HT-29 (cell line): ENCODE measurements around the gene TPSB2. TPM values are rescaled to one million over a fixed set of nuclear protein-coding genes. Genes with fewer than 3 reads are reported as not detected.

ENCODE experiments used
- DNase-seq: peaks from one replicate; pipeline ENCODE4 v3.0.0-alpha.2; 2015; ENCODE audit warnings: low spot score
- total RNA-seq: library from RNA; depleted of rRNA; stranded (reverse); fragments of >200 nt; shearing (Covaris generic); gene quantifications from 2 replicates; pipeline ENCODE4 v1.2.3, GENCODE V29; 2014

The TPSB2 gene
- total RNA-seq, 1 experiment from 2014 or later: not detected

DNA sequence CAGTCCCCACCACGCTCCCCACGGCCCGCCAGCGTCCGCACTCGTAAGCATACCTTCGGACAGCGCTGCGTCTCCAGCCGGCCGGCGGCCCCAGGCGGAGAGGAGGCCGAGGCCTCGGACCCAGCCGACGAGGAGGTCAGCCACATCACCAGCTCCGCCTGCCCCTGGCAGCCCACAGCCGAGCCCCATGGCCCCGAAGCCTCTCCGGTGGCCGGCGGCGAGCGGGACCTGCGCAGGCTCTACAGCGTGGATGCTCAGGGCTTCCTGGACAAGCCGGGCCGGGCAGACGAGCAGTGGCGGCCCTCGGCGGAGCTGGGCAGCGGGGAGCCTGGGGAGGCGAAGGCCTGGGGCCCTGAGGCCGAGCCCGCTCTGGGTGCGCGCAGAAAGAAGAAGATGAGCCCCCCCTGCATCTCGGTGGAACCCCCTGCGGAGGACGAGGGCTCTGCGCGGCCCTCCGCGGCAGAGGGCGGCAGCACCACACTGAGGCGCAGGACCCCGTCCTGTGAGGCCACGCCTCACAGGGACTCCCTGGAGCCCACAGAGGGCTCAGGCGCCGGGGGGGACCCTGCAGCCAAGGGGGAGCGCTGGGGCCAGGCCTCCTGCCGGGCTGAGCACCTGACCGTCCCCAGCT is 9.8 kb downstream of the TPSB2 start:
- no peak for DNase-seq

DNA sequence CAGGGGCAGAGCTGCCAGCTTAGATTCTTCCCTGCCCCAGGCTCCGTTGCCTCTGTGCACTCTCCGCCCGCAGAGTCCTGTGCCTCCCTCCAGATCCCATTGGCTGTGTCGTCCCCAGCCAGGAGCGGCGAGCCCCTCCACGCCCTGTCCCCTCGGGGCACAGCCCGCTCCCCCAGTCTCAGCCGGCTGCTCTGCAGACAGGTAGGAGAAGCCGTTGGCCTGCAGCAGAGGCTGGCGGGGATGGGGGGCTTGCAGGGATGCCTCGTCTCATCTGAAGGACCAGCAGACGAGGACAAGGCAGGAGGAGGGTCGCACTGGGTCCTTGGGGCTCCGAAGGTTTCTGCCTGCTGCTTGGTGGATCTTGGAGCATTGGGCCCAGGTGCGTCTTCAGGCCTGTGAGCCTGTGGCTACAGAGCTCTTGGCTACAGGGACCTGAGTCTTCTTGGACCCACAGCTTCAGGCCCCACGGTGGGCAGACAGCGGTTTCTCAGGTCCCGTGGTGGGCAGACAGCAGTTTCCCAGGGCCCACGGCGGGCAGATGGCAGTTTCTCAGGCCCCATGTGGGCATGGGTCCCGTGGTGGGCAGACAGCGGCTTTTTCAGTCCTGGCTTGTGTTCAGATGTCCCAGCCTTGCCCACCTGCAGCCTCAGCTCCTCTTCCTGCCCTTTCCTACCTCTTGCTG is 10.9 kb downstream of the TPSB2 start:
- no peak for DNase-seq

DNA sequence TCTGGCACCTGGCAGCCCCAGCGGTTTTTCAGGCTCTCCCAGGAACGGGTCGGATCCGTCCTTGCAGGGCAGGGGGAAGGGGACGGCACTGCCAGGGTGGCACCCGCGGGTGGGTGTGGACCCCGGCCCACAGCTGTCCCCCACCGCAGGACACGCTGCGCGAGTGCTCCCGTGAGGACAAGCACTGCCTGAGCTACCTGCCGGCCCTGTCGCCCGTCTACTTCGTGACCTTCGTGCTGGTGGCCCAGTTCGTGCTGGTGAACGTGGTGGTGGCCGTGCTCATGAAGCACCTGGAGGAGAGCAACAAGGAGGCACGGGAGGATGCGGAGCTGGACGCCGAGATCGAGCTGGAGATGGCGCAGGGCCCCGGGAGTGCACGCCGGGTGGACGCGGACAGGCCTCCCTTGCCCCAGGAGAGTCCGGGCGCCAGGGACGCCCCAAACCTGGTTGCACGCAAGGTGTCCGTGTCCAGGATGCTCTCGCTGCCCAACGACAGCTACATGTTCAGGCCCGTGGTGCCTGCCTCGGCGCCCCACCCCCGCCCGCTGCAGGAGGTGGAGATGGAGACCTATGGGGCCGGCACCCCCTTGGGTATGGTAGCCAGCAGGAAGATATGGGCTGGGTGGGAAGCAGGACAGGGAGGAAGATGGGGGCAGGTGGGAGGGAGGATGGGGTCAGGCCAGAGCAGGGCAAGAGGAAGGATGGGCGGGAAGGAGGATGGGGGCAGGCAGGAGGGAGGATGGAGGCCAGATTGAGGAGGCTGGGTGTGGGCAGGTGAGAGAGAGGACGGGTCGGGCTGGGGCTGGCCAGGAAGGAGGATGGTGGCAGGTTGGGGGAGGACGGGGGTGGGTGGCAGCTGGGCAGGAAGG is 11.7 kb downstream of the TPSB2 start:
- DNase-seq: no peak

DNA sequence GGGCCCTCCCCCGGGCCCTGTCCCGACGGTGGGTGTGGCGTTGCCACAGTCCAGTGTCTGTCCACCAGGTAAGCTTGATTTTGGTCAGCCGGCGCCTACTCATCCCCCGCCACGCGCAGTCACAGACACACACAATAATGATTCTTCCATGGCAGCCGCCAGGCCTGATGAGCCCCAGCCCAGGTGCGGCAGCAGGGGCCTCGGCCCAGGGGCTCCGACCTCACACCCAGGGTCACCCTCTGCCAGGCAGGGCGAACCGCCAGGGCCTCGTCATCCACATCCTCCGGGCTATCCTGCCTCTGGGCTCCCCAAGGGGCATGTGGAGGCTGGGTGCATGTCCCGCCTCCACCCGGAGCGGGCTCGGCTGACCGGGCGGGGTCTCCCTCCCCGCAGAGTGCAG is 12.5 kb downstream of the TPSB2 start:
- no peak for DNase-seq

DNA sequence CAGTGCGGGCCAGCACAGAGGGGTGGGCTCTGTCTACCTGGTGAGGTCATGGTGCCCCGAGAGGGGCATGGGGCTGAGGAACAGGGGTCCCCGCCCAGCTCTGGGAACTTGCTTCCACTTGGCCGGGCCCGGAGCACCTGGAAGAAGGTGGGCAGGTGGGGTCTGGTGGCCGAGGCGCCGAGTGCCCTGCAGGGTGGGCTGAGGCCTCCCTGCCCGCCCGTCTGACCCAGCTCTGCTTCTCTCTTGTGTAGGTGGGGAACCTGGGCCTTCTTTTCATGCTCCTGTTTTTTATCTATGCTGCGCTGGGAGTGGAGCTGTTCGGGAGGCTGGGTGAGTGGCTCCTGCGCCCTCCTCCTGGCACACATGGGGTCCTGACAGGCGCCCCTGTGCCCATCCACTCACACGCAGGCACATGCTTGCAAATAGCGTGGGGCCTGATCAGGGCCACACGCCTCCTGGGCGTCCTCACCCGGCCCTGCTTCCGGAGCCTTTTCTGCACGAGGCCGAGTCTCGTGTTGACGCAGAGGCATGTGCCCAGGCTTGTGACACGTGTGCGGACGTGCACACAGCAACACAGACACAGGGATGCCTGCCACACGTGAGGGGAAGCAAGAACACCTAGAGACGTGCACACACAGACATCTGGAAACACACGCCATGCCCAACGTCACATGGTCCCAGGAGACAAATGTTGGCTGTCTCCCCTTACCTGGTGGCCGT is 13.1 kb downstream of the TPSB2 start:
- DNase-seq: no peak

DNA sequence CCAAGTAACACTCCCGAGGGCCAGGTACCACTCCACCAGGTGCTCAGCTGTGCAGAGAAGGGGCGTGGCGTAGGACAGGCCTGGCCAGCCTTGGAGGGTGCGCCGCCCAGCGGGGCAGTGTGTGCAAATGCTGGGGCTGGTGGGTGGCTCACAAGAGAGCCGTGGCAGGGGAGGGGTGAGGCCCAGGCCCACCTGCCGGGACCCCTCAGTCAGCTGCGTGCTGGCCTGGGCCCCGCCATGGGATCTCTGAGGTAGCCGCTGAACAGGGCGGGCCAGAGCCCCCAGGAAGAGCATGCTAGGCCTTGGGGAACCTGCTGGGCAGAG is 13.7 kb downstream of the TPSB2 start:
- DNase-seq: peak; percentile 36

DNA sequence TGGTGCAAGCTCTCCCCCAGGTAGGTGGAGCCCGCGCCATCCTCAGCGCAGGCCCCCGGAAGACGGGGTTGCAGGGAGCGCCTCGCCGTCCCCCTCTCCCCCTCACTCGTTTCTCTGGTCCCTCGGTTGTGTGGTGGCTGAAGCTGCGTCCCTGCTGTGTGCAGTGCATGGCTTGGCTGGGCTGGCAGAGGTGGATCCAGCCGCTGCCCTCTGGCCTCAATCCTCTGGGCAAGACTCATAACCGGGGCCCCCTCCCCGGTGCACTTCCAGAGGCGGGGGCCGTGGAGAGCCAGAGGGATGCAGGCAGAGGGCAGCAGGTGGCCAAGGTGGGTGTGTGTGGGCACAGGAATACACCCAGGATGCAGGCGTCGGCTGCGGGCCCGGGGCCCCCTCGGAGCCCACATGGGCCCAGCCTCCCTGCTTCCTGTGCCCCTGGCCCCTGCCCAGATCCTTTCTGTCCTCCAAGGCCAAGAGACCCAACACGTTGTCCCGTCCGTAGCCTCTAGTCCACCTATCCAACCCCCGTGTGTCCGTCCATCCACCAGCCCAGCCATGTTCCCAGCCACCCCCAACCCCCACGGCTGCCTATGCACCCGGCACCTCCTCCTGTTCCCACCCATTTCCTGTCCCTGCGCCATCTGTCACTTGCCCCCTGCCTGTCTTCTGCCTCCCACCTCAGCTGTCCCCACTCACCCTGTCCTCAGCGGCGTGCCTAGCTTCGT is 14.2 kb downstream of the TPSB2 start:
- no peak for DNase-seq

DNA sequence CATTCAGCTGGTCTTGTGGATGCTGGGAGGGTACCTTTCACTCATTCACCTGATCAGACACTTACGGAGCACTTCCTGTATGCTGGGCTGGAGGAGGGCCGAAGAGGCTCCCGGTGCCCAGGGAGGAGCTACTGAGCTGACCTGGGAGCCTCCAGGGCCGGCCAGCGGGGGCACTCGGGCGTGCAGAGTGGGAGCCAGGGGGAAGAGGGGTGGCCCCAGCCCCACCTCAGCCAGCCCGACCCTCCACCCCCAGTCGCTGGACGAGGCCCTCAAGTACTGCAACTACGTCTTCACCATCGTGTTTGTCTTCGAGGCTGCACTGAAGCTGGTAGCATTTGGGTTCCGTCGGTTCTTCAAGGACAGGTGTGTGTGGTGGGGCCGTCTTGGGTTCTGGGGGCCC is 15.3 kb downstream of the TPSB2 start:
- no peak for DNase-seq

DNA sequence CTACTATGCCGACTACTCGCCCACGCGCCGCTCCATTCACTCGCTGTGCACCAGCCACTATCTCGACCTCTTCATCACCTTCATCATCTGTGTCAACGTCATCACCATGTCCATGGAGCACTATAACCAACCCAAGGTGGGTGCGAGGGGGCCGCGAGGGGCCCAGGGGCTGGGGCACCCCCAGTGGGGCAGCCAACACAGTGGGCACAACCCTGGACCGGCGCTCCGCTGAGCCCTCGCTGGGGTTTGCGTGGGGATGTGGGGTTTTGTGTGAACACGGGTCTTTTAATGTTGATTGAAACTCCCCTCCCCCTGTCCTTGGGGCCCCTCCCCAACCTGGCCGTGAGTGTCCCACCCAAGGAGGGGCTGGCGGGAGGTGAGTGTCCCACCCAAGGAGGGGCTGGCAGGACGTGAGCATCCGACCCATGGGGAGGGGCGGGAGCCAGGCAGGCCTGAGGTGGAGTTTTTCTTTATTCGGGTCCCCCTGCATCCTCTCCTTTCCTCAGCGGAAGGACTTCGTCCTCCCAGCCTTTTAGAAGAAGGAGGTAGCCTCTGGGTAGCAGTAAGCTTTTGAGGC is 16.1 kb downstream of the TPSB2 start:
- DNase-seq: no peak

DNA sequence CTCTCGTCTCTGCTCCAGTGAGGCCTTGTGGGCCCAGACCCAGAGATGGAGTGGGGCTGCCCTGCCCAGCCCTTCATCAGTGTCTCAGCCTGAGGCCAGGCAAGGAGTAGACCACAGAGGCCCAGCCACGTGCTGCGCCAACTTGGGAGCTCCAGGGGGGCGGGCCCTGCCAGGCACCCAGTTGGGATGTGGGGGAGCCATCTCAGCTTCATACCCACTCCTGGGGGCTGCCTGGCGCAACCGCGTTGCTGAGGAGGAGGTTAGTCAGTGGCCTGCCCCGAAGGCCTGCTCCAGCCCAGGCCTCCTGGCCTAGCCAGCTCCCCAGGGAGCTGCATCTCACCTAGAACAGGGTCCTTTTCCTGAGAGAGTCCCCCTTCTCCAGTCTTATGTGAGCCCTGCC is 16.8 kb downstream of the TPSB2 start:
- no peak for DNase-seq

DNA sequence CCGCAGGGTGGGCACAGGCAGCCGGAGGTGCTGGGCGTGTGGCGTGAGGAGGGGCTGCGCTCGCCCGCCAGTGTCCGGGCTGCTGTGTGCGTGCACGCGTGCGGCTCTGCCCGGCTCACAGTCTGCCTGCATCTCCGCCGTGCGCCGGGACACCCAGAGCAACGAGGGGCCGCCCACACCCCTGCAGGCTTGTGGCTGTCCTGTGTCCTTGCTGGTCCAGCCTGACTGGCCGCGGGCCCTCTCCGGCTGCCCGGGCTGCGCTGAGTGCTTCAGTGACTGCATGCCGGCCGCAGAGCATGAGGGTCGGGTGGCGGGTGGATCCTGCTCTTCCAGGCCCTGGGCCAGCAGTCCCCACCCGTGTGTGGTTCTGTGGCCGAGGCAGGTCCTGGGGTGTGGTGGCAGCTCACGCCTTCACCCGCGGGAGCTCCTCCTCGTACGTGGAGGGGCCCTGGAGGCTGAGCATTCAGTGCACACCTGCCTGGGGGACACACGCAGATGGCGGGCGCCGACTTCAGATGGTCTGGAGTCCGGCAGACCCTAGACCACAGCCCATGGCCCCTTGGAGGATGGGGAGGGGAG is 17.3 kb downstream of the TPSB2 start:
- DNase-seq: no peak

DNA sequence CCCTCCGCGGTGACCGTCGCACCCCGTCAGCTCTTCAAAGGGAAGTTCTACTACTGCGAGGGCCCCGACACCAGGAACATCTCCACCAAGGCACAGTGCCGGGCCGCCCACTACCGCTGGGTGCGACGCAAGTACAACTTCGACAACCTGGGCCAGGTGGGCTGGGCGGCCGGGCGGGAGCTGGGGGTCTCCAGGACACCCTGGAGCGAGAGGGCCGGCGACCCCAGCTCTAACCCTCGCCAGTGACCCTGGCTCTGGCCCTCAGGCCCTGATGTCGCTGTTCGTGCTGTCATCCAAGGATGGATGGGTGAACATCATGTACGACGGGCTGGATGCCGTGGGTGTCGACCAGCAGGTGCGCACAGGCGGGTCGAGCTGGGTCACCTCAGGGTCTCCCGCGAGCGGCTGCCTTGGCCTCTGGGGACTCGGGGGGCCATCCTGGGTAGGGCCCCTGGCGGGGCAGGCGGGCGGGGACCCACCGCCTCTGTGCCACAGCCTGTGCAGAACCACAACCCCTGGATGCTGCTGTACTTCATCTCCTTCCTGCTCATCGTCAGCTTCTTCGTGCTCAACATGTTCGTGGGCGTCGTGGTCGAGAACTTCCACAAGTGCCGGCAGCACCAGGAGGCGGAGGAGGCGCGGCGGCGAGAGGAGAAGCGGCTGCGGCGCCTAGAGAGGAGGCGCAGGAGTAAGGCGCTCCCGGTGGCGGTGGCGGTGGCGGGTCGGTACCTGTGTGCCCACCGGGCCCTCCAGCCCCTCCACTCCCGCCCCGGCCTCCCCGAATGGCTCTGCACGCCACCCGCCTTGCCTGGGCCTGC is 18.3 kb downstream of the TPSB2 start:
- DNase-seq: no peak

DNA sequence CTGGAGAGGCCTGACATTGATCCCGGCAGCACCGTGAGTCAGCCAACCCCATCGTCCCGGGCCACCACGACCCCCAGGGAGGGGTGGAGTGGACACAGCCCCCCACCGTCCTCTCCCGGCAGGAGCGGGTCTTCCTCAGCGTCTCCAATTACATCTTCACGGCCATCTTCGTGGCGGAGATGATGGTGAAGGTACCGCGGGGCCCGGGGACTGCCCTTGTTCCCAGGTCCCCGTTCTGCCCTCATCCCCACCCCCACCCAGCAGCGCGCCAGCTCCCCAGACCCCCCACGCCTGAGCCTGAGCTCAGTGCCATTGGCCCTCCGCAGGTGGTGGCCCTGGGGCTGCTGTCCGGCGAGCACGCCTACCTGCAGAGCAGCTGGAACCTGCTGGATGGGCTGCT is 19.5 kb downstream of the TPSB2 start:
- no peak for DNase-seq

DNA sequence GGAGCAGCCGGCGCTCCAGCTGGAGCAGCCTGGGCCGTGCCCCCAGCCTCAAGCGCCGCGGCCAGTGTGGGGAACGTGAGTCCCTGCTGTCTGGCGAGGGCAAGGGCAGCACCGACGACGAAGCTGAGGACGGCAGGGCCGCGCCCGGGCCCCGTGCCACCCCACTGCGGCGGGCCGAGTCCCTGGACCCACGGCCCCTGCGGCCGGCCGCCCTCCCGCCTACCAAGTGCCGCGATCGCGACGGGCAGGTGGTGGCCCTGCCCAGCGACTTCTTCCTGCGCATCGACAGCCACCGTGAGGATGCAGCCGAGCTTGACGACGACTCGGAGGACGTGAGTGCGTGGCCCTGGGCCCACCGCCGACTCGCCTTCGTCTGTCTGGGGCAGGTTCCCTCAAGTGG is 20.9 kb downstream of the TPSB2 start:
- no peak for DNase-seq

DNA sequence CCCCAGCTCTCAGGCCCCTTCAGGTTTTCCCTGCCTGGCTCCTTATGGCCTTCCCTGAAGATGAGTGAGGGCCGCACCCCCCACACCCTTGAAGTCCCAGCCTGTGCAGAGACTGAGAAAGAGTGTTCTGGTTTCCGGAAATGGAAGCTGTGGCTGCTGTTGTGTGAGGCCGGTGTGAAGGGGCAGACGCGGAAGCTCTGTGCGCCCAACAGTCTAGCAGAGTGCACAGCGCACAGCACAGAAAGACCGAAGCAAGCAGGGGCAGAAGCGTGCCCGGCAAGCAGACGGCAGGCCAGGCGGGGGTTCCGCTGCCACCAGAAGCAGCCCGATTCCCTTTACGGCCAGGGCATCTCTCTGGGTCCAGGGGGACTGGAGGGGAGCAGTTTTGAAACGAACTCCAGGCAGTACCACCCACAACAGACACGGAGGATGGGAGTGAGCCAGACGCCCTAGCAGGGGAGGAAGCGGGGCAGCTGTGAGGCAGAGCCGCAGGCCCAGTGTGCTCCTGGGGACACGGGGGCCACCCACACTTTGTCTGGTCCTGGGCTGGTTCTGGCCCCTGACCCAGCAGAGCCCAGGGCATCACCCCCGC is 21.6 kb downstream of the TPSB2 start:
- DNase-seq: no peak

DNA sequence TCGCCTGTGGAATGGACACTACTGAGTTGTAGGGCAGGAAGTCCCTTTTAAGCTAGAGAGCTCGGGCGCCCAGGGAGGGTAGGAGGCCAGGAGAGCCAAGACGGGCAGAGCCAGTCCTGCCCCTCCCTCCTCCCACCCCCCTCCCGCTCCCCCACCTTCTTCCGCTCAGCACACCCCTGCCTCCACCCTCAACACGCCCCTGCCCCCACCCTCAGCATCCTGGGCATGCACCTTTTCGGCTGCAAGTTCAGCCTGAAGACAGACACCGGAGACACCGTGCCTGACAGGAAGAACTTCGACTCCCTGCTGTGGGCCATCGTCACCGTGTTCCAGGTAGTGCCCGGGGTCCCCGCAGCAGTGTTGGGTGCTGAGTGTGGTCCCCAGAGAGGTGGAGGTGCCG is 23.2 kb downstream of the TPSB2 start:
- DNase-seq: no peak

DNA sequence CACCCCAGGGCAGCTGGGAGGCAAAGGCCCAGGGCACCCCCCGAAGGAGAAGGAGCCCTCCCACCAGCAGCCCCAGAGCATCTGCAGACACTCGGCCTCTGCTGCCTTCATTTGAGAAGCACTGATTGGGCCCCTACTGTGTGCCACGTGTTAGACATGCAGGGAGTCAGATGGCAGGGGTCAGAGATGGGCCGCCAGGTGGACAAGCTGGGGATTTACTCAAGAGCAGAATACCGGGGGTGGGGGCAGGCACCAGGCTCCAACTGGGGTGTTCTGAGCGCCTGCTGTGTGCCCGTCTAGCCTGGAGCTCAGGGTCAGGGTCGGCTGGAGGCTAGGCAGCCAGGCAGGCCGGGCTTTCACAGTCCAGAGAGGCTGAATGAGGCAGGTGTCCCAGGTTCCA is 23.7 kb downstream of the TPSB2 start:
- no peak for DNase-seq

DNA sequence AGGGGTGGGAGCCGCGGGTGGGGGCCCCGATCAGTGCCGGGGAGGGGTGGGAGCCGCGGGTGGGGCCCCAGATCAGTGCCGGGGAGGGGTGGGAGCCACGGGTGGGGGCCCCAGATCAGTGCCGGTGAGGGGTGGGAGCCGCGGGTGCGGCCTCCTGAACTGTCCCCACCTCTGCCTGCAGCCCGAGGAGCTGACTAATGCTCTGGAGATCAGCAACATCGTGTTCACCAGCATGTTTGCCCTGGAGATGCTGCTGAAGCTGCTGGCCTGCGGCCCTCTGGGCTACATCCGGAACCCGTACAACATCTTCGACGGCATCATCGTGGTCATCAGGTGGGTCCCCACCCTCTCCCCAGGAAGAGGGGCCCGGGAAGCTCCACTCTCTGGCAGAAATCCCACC is 25.1 kb downstream of the TPSB2 start:
- DNase-seq: no peak

DNA sequence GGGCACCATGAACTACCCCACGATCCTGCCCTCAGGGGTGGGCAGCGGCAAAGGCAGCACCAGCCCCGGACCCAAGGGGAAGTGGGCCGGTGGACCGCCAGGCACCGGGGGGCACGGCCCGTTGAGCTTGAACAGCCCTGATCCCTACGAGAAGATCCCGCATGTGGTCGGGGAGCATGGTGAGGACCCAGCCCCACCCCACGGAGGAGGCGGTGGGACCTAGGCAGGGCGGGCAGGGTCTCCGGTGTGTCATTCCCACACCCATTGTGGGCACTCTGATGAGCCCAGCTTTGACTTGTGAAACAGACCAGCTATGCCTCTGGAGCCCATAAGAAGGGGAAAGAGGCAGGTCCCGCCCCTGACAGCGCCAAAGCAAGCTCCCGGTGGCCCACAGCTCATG is 27.7 kb downstream of the TPSB2 start:
- no peak for DNase-seq

DNA sequence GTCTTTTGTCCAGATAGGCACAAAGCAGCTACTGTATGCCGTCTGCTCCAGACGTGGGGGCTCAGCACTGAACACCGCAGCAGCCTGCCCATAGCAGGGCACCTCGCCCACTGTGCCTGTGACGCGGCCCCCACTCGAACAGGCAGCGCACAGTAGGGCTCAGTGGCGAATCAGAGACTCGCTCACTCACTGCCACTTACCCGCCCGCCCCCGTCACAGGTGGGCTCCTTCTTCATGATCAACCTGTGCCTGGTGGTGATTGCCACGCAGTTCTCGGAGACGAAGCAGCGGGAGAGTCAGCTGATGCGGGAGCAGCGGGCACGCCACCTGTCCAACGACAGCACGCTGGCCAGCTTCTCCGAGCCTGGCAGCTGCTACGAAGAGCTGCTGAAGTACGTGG is 28.5 kb downstream of the TPSB2 start:
- DNase-seq: no peak
